ENCODE results near the gene MAP4K2. TPM values are rescaled to one million over a fixed set of nuclear protein-coding genes. Genes with fewer than 3 reads are reported as not detected.

MAP4K2 gene
- total and polyA plus RNA-seq, 2 of the 8 experiments (the other 6 are each of a cell fraction or from before 2014, with no cell fraction given): 20.1 to 20.7 TPM

DNA sequence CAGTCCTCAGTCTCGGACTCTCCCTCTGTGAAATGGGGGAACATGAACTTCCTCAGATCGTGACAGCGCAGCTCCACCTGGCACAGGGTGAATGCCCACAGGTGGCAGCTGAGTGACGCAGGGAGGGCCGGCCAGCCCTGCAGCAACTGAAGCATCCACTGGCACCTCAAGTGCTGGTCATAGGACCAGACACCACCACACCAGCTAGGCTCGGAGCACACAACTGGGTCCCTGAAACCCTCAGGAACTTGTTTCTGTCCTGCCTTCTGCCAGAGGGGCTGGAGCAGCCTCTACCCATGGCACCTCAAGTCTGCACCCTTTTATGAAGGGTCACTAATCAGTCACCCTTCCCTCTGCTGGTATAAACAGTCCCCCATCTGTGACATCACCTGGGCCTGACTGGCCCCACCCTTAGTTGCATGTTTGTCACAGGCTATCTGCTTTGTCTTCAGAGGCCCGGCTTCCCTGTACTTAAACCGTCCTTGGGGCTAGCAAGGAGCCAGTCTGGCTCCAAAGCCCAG lies 48.9 kb upstream of the MAP4K2 start:
- no peak overlapping the region for H3K18ac ChIP-seq (ENCODE audit: extremely low read depth, low read length)
- no peak overlapping the region for H2BK120ac ChIP-seq (replicated peaks; ENCODE audit: low read depth, low read length)
- peak overlapping the region; percentile 35 for H4K91ac ChIP-seq (replicated peaks; ENCODE audit: insufficient read length, low read length)
- no peak overlapping the region for H3K4me2 ChIP-seq (ENCODE audit: insufficient read depth in 1 of 2, low read depth in 2 of 2, low read length in 2 of 2)
- CTCF ChIA-PET (ENCODE audit: partially characterized antibody): interaction anchor here (1.2 to 32.3 kb wide), 8 partner anchors 11 to 144 kb away, joined by 3 to 1058 read pairs (median 24); partner anchors contain the start of genes ATG2A, BATF2, EHD1 and GPHA2
- H3K27me3 ChIP-seq (replicated peaks in 1 of 4; ENCODE audit: control insufficient read depth in 3 of 4, extremely low read depth in 1 of 4, insufficient read depth in 3 of 4, low read length in 3 of 4): no peaks in the 10 kb centered on the region
- peaks cover 0 to 17% (median 7%) of the 10 kb centered on the region in 4 experiments; a peak in 6 of 7 replicates for H3K4me1 ChIP-seq (replicated peaks in 1 of 4; ENCODE audit: control insufficient read depth in 3 of 4, insufficient read depth in 4 of 4, low read length in 3 of 4)
- POLR2A ChIA-PET (ENCODE audit: partially characterized antibody): interaction anchor here (1.5 to 25.7 kb wide), 3 partner anchors 12 to 32 kb away, joined by 3 to 408 read pairs (median 6); partner anchors contain the start of gene EHD1
- DNase-seq (ENCODE audit: low read depth in 1 of 2, low spot score in 2 of 2): no peak
- H2AK5ac ChIP-seq (ENCODE audit: low read depth, low read length): peak overlapping the region; percentile 88
- H3K4ac ChIP-seq (replicated peaks; ENCODE audit: insufficient read length, low read depth, low read length): no peak overlapping the region
- no peak for FAIRE-seq
- H2BK15ac ChIP-seq (ENCODE audit: low read length): peak overlapping the region; percentile 92; the same call in 1 of the 2 replicates
- H3K23me2 ChIP-seq (ENCODE audit: low read depth, low read length): no peaks in the 10 kb centered on the region
- H2BK20ac ChIP-seq (ENCODE audit: low read length): no peak overlapping the region
- no peaks in the 10 kb centered on the region for H3K79me1 ChIP-seq (ENCODE audit: low read depth, low read length)
- peak overlapping the region; percentile 66; the same call in 1 of the 2 replicates for H2BK5ac ChIP-seq (ENCODE audit: low read depth, low read length)
- peak overlapping the region; percentile 50; the same call in 1 of the 2 replicates for H2BK12ac ChIP-seq (ENCODE audit: low read depth, low read length)
- no peak overlapping the region for H3K56ac ChIP-seq (replicated peaks; ENCODE audit: insufficient read length, low read depth, low read length)
- H3K23ac ChIP-seq (ENCODE audit: insufficient read length): no peak overlapping the region
- no peak overlapping the region for H4K8ac ChIP-seq (ENCODE audit: extremely low read depth, insufficient read depth, low read length)
- no peak overlapping the region for H3K4me3 ChIP-seq (ENCODE audit: extremely low read depth in 1 of 4, insufficient read depth in 2 of 4, low read depth in 3 of 4, low read length in 4 of 4)
- H3K27ac ChIP-seq (ENCODE audit: low read depth, low read length): no peak overlapping the region
- no peak overlapping the region for H3K9ac ChIP-seq (replicated peaks in 1 of 4; ENCODE audit: extremely low read depth in 1 of 4, low read depth in 3 of 4, low read length in 3 of 4)
- H3K36me3 ChIP-seq (ENCODE audit: control insufficient read depth in 2 of 4, insufficient read depth in 4 of 4, low read length in 3 of 4): peaks cover 0 to 5% (median 0%) of the 10 kb centered on the region in 4 experiments; a peak in 1 of 8 replicates
- no peaks in the 10 kb centered on the region for H3K79me2 ChIP-seq (ENCODE audit: control insufficient read depth in 1 of 2, insufficient read depth in 2 of 2, low read length in 2 of 2)
- peaks cover 0 to 2% of the 10 kb centered on the region in 2 experiments for H4K20me1 ChIP-seq (replicated peaks in 1 of 2; ENCODE audit: control insufficient read depth in 1 of 2, insufficient read depth in 2 of 2, low read length in 2 of 2)
- no peak overlapping the region for H4K5ac ChIP-seq (ENCODE audit: insufficient read length, low read depth, low read length)
- H2AFZ ChIP-seq (ENCODE audit: low read length): no peak overlapping the region
- no peak overlapping the region for H3K14ac ChIP-seq (ENCODE audit: insufficient read length)
- H3K9me3 ChIP-seq (ENCODE audit: insufficient read depth in 2 of 2, low read depth in 1 of 2, low read length in 1 of 2): no peaks in the 10 kb centered on the region
- 79% methylated on average over 8 of the region's 8 CpGs; no CpG with 5 or more reads in 1 of the 2 experiments for WGBS, 2 experiments (ENCODE audit: extremely low coverage in 1 of 2, insufficient coverage in 1 of 2, insufficient read length in 1 of 2, insufficient replicate concordance in 2 of 2, low coverage in 1 of 2, low lambda C conversion rate in 2 of 2, missing lambda C conversion rate in 1 of 2)
- TF ChIP-seq TBP (IDR thresholded peaks at IDR 0.05; ENCODE audit: low read depth, low read length) (no peak), SAP30 (IDR thresholded peaks at IDR 0.05; ENCODE audit: insufficient read depth, insufficient replicate concordance, low read length) (no peak)

Data from H1 (cell line).